ENCODE measurements around the gene RHEBL1. TPM values are rescaled to one million over a fixed set of nuclear protein-coding genes. Genes with fewer than 3 reads are reported as not detected.

Gene RHEBL1
- total and polyA plus RNA-seq, 9 donors, result 0.18 to 1.2 (median 0.45) TPM; not detected in 2

- TF ChIP-seq, protein P1, sequence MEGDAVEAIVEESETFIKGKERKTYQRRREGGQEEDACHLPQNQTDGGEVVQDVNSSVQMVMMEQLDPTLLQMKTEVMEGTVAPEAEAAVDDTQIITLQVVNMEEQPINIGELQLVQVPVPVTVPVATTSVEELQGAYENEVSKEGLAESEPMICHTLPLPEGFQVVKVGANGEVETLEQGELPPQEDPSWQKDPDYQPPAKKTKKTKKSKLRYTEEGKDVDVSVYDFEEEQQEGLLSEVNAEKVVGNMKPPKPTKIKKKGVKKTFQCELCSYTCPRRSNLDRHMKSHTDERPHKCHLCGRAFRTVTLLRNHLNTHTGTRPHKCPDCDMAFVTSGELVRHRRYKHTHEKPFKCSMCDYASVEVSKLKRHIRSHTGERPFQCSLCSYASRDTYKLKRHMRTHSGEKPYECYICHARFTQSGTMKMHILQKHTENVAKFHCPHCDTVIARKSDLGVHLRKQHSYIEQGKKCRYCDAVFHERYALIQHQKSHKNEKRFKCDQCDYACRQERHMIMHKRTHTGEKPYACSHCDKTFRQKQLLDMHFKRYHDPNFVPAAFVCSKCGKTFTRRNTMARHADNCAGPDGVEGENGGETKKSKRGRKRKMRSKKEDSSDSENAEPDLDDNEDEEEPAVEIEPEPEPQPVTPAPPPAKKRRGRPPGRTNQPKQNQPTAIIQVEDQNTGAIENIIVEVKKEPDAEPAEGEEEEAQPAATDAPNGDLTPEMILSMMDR (IDR thresholded peaks at IDR 0.05), result no peak
- TF ChIP-seq POLR2A (IDR thresholded peaks at IDR 0.05) (no peak), EP300 (IDR thresholded peaks at IDR 0.05) (no peak)
- no peak for DNase-seq
- Histone ChIP-seq H3K36me3 (no peaks in the 10 kb centered on the region), H3K27ac (no peak overlapping the region), H3K4me1 (ENCODE audit: insufficient read depth) (no peaks in the 10 kb centered on the region), H3K9me3 (no peaks in the 10 kb centered on the region), H3K4me3 (no peak overlapping the region), H3K27me3 (no peaks in the 10 kb centered on the region)
- intact Hi-C loops (cut with DNase I), result no loop called here
- WGBS, 3 donors, result 45 to 65% (median 58%) methylated on average over 4 of the region's 4 CpGs
These were observed 35.5 kb downstream of the RHEBL1 start for GRCh38 chr12:49034286-49034622.

DNA sequence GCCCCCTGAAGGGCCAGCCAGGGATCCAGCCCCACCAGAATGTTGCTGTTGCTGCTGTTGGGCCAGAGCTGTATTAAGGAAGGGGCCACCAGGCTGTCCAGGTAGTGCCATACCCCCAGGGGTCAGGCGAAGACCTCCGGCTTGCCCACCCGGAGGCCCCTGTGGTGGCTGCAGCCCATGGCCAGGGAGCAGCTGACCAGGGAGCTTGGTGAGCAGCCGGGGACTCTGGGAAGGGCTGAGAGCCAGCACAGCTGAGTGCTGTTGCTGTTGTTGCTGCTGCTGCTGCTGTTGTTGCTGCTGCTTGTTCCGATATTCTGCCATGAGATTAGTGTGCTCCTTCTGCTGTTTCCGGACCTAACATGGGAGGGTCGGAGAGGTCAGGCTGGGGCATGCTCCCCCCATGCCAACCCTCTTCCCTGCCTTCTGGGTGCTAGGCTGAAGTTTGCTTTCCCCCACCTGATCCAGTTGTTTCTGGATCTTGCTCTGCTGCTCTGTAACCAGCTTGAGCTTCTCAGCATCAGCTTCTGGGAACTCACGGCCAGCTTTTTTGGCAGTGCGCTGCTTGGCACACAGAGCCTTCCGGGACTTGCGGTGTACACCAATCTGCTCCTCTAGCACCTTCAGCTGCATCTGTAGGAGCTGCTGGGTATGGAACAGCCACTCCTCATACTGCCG, 36.0 kb downstream of the RHEBL1 start:
- Histone ChIP-seq H3K4me1 (ENCODE audit: insufficient read depth) (no peaks in the 10 kb centered on the region), H3K27me3 (no peaks in the 10 kb centered on the region), H3K4me3 (no peak overlapping the region), H3K9me3 (no peaks in the 10 kb centered on the region), H3K27ac (no peak overlapping the region), H3K36me3 (no peaks in the 10 kb centered on the region)
- intact Hi-C loops (cut with DNase I), result no loop called here
- peak in 3 of 5 donors; percentile 19 to 74 (median 25) for DNase-seq
- WGBS, 3 donors, result 29 to 32% (median 30%) methylated on average over 12 of the region's 12 CpGs
- TF ChIP-seq EP300 (IDR thresholded peaks at IDR 0.05), result no peak
- TF ChIP-seq POLR2A (IDR thresholded peaks at IDR 0.05), result no peak
- TF ChIP-seq, protein P1 (IDR thresholded peaks at IDR 0.05), result no peak

- no peak for TF ChIP-seq EP300 (IDR thresholded peaks at IDR 0.05)
- no peak for DNase-seq
- WGBS, 3 donors, result 69 to 72% (median 72%) methylated on average over 3 of the region's 3 CpGs
- intact Hi-C loops (cut with DNase I), result no loop called here
- Histone ChIP-seq H3K27ac (no peak overlapping the region), H3K27me3 (no peaks in the 10 kb centered on the region), H3K4me3 (no peak overlapping the region), H3K36me3 (no peaks in the 10 kb centered on the region), H3K9me3 (no peaks in the 10 kb centered on the region), H3K4me1 (ENCODE audit: insufficient read depth) (no peaks in the 10 kb centered on the region)
These were observed 36.9 kb downstream of the RHEBL1 start for GRCh38 chr12:49032679-49033447.

GRCh38 chr12:49032276-49032675, 37.5 kb downstream of the RHEBL1 start:
- H3K4me1 ChIP-seq (ENCODE audit: insufficient read depth), result no peaks in the 10 kb centered on the region
- intact Hi-C loops (cut with DNase I), result no loop called here

More at GRCh38 chr12:49032276-49032675, 37.5 kb downstream of the RHEBL1 start:
- no peak for DNase-seq
- H3K27ac ChIP-seq, result no peak overlapping the region
- H3K36me3 ChIP-seq, result no peaks in the 10 kb centered on the region
- H3K4me3 ChIP-seq, result no peak overlapping the region
- TF ChIP-seq EP300 (IDR thresholded peaks at IDR 0.05) (no peak), POLR2A (IDR thresholded peaks at IDR 0.05) (no peak)
- TF ChIP-seq, protein P1 (IDR thresholded peaks at IDR 0.05), result no peak
- H3K27me3 ChIP-seq, result no peaks in the 10 kb centered on the region
- H3K9me3 ChIP-seq, result no peaks in the 10 kb centered on the region
- WGBS, 3 donors, result 63 to 77% (median 66%) methylated on average over 4 of the region's 4 CpGs

Data from ovary (tissue), 9 donors.